Thoracic aorta (tissue), 2 donors: Measurements from ENCODE around the gene GALNT17. TPM values are rescaled to one million over a fixed set of nuclear protein-coding genes. Genes with fewer than 3 reads are reported as not detected.

Source experiments
- ATAC-seq: fragments of 150-250 bp; one replicate; pipeline ENCODE4 v1.8.0; 2017; ENCODE audit warnings: low read depth; ENCODE audit not compliant: insufficient number of reproducible peaks, low FRiP score
- DNase-seq: peaks from one replicate; pipeline ENCODE4 v3.0.0-alpha.2; 2020; ENCODE audit warnings: low spot score
- H3K27ac ChIP-seq, 2 donors: fragments of 200-600 bp; sonication (generic); 1 replicate in 1 of 2; 2 replicates in 1 of 2; pipeline ENCODE4 v1.5.1; 2016; ENCODE audit warnings: mild to moderate bottlenecking in 2 of 2, moderate library complexity in 2 of 2
- H3K27me3 ChIP-seq: fragments of 200-600 bp; sonication (generic); replicated peaks from 2 replicates; pipeline ENCODE4 v1.6.0; 2016; ENCODE audit warnings: mild to moderate bottlenecking; ENCODE audit not compliant: insufficient read depth
- H3K36me3 ChIP-seq: fragments of 200-600 bp; sonication (generic); one replicate; pipeline ENCODE4 v1.5.1; 2016
- H3K4me1 ChIP-seq, 2 donors: fragments of 200-600 bp; sonication (generic); 1 replicate in 1 of 2; 2 replicates in 1 of 2; pipeline versions ENCODE4 v1.5.1 to v1.6.0; 2016; ENCODE audit warnings: low read depth in 2 of 2, mild to moderate bottlenecking in 1 of 2; ENCODE audit not compliant: control insufficient read depth in 1 of 2
- H3K4me3 ChIP-seq: fragments of 200-600 bp; sonication (generic); 2 replicates; pipeline ENCODE4 v1.5.1; 2016; ENCODE audit warnings: mild to moderate bottlenecking
- H3K9me3 ChIP-seq: fragments of 200-600 bp; sonication (generic); 2 replicates; pipeline ENCODE4 v1.5.1; 2016
- CTCF ChIP-seq: fragments of 200-600 bp; sonication (generic); IDR thresholded peaks from one replicate; pipeline ENCODE4 v1.5.1; 2019; ENCODE audit warnings: antibody characterized with exemption
- total RNA-seq, 2 donors: library from RNA; depleted of rRNA; stranded (reverse); fragments of >200 nt; gene quantifications; one replicate each; pipeline versions ENCODE4 v1.1.0 to v1.2.3, GENCODE V29; 2016

GALNT17 gene
- total RNA-seq, 2 donors from 2014 or later, result 17.6 to 20.8 TPM

GRCh38 chr7:71511361-71511807, 379.4 kb downstream of the GALNT17 start:
- ATAC-seq, result no peak
- Histone ChIP-seq H3K27ac (no peak overlapping the region), H3K4me1 (no peaks in the 10 kb centered on the region), H3K4me3 (no peak overlapping the region), H3K27me3 (no peaks in the 10 kb centered on the region), H3K9me3 (no peaks in the 10 kb centered on the region), H3K36me3 (no peaks in the 10 kb centered on the region)
- TF ChIP-seq CTCF, result no peak
- no peak for DNase-seq

GRCh38 chr7:71517940-71518699, 386.2 kb downstream of the GALNT17 start:
- no peak for ATAC-seq
- no peak for TF ChIP-seq CTCF
- H3K27ac ChIP-seq, result no peak overlapping the region

GRCh38 chr7:71518880-71519279, 386.9 kb downstream of the GALNT17 start:
- ATAC-seq (no peak), DNase-seq (no peak)
- H3K4me3 ChIP-seq, result no peak overlapping the region
- no peaks in the 10 kb centered on the region for H3K27me3 ChIP-seq
- H3K9me3 ChIP-seq, result no peaks in the 10 kb centered on the region
- H3K27ac ChIP-seq, result no peak overlapping the region
- no peak for TF ChIP-seq CTCF
- peaks cover 0 to 5% of the 10 kb centered on the region in 2 donors for H3K4me1 ChIP-seq
- H3K36me3 ChIP-seq, result no peaks in the 10 kb centered on the region

More at GRCh38 chr7:71517940-71518699, 386.2 kb downstream of the GALNT17 start:
- H3K4me1 ChIP-seq, result peaks cover 0 to 5% of the 10 kb centered on the region in 2 donors
- H3K36me3 ChIP-seq, result no peaks in the 10 kb centered on the region
- no peak for DNase-seq
- no peaks in the 10 kb centered on the region for H3K9me3 ChIP-seq
- H3K27me3 ChIP-seq, result no peaks in the 10 kb centered on the region
- H3K4me3 ChIP-seq, result no peak overlapping the region

- Histone ChIP-seq H3K4me1 (peaks cover 0 to 5% of the 10 kb centered on the region in 2 donors), H3K4me3 (no peak overlapping the region), H3K27me3 (no peaks in the 10 kb centered on the region), H3K9me3 (no peaks in the 10 kb centered on the region), H3K36me3 (no peaks in the 10 kb centered on the region), H3K27ac (no peak overlapping the region)
- TF ChIP-seq CTCF, result no peak
- ATAC-seq (no peak), DNase-seq (no peak)
These were observed 389.6 kb downstream of the GALNT17 start for GRCh38 chr7:71521506-71521905.

GRCh38 chr7:71526106-71526505, 394.2 kb downstream of the GALNT17 start:
- Histone ChIP-seq H3K9me3 (no peaks in the 10 kb centered on the region), H3K36me3 (no peaks in the 10 kb centered on the region), H3K27me3 (no peaks in the 10 kb centered on the region), H3K27ac (no peak overlapping the region), H3K4me3 (no peak overlapping the region), H3K4me1 (peaks cover 0 to 2% of the 10 kb centered on the region in 2 donors)
- TF ChIP-seq CTCF, result no peak
- DNase-seq, result no peak
- no peak for ATAC-seq
